ENCODE results near the gene KDM1B. TPM values are rescaled to one million over a fixed set of nuclear protein-coding genes. Genes with fewer than 3 reads are reported as not detected.

KDM1B gene
- total RNA-seq, 1 experiment from 2014 or later: 9.5 TPM

DNA sequence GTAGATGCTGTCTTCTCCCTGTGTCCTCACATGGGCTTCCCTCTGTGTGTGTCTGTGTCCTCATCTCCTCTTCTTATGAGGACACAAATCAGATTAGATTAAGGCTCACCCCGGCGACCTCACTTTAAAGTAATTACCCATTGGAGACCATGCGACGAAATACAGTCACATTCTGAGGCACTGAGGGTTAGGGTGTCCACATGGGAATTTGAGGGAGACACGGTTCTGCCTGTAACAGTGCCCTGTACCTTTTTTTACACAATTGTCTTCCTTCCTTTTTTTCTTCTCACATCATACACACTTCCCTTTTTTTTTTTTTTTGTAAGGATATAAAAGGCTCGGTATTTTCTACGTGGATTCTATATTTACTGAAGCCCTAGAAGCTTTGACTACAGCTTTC, 60.2 kb downstream of the KDM1B start:
- H3K4me3 Mint-ChIP-seq (ENCODE audit: unreplicated experiment): no peak overlapping the region

DNA sequence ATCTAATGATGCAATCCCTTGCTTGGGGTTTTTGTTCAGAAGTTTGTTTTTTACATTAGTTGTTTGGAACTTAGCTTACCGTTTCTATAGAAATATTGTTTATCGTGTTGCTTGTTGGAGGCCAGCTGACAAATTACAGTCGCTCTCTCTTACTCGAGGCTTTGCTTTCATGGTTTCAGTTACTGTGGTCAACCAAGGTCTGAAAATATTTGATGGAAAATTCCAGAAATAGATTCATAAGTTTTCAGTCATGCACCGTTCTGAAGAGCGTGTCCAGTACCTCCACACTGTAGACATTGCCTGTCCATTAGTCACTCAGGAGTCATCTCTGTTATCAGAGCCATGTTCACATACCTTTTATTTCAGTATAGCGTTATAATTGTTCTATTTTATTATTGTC, 61.2 kb downstream of the KDM1B start:
- TF ChIP-seq, protein P1, sequence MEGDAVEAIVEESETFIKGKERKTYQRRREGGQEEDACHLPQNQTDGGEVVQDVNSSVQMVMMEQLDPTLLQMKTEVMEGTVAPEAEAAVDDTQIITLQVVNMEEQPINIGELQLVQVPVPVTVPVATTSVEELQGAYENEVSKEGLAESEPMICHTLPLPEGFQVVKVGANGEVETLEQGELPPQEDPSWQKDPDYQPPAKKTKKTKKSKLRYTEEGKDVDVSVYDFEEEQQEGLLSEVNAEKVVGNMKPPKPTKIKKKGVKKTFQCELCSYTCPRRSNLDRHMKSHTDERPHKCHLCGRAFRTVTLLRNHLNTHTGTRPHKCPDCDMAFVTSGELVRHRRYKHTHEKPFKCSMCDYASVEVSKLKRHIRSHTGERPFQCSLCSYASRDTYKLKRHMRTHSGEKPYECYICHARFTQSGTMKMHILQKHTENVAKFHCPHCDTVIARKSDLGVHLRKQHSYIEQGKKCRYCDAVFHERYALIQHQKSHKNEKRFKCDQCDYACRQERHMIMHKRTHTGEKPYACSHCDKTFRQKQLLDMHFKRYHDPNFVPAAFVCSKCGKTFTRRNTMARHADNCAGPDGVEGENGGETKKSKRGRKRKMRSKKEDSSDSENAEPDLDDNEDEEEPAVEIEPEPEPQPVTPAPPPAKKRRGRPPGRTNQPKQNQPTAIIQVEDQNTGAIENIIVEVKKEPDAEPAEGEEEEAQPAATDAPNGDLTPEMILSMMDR (IDR thresholded peaks at IDR 0.05; ENCODE audit: insufficient read depth in 1 of 2, low read depth in 1 of 2, low read length in 1 of 2, severe bottlenecking in 1 of 2, unreplicated experiment in 1 of 2): no peak
- Histone ChIP-seq H3K4me1 (no peaks in the 10 kb centered on the region), H3K36me3 (ENCODE audit: control insufficient read depth, insufficient read depth, low read length) (no peaks in the 10 kb centered on the region), H3K4me3 (ENCODE audit: low read depth, low read length) (no peak overlapping the region), H3K27me3 (replicated peaks; ENCODE audit: control insufficient read depth, insufficient read depth, low read length) (no peaks in the 10 kb centered on the region), H3K9me3 (no peaks in the 10 kb centered on the region)
- H3K9me3 Mint-ChIP-seq (ENCODE audit: unreplicated experiment): no peaks in the 10 kb centered on the region
- intact Hi-C loops (cut with micrococcal nuclease; ENCODE audit: unreplicated experiment): no loop called here
- no peak for DNase-seq
- H3K4me3 Mint-ChIP-seq (ENCODE audit: unreplicated experiment): no peak overlapping the region
- no TSS peak for BruUV-seq (replicated peaks)
- ChIA-PET POLR2A (no interaction called here), CTCF (no interaction called here)
- no peak overlapping the region for H3K27ac Mint-ChIP-seq (ENCODE audit: unreplicated experiment)
- no peaks in the 10 kb centered on the region for H3K27me3 Mint-ChIP-seq (ENCODE audit: insufficient read depth, unreplicated experiment)
- no peaks in the 10 kb centered on the region for H3K4me1 Mint-ChIP-seq (ENCODE audit: low read depth, unreplicated experiment)
- peaks cover 30% of the 10 kb centered on the region for H3K36me3 Mint-ChIP-seq (ENCODE audit: insufficient read depth, unreplicated experiment)

More for the DNA sequence above, 60.2 kb downstream of the KDM1B start:
- ChIA-PET CTCF (no interaction called here), POLR2A (no interaction called here)
- no peak for DNase-seq
- H3K4me1 ChIP-seq: no peaks in the 10 kb centered on the region
- Mint-ChIP-seq H3K4me1 (ENCODE audit: low read depth, unreplicated experiment) (no peaks in the 10 kb centered on the region), H3K27me3 (ENCODE audit: insufficient read depth, unreplicated experiment) (no peaks in the 10 kb centered on the region), H3K27ac (ENCODE audit: unreplicated experiment) (no peak overlapping the region), H3K9me3 (ENCODE audit: unreplicated experiment) (no peaks in the 10 kb centered on the region), H3K36me3 (ENCODE audit: insufficient read depth, unreplicated experiment) (peaks cover 20% of the 10 kb centered on the region)
- TF ChIP-seq, protein P1 (IDR thresholded peaks at IDR 0.05; ENCODE audit: insufficient read depth in 1 of 2, low read depth in 1 of 2, low read length in 1 of 2, severe bottlenecking in 1 of 2, unreplicated experiment in 1 of 2): no peak
- intact Hi-C loops (cut with micrococcal nuclease; ENCODE audit: unreplicated experiment): no loop called here
- no peaks in the 10 kb centered on the region for H3K36me3 ChIP-seq (ENCODE audit: control insufficient read depth, insufficient read depth, low read length)
- no TSS peak for BruUV-seq (replicated peaks)
- no peak overlapping the region for H3K4me3 ChIP-seq (ENCODE audit: low read depth, low read length)
- H3K27me3 ChIP-seq (replicated peaks; ENCODE audit: control insufficient read depth, insufficient read depth, low read length): no peaks in the 10 kb centered on the region
- no peaks in the 10 kb centered on the region for H3K9me3 ChIP-seq

DNA sequence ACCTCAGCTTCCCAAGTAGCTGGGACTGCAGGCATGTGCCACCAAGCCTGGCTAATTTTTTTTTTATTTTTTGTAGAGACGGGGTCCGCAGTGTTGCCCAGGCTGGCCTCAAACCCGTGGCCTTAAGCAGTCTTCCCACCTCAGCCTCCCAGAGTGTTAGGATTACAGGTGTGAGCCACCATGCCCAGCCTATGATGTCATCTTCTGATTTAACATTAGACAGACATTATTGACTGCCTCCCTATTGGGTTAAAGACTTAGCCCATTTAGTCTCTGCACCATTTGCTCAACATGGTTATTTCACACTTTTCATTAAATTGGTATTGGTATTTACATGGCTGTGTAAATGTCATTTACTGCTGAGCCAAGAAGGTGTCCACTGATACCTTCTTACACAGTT, 63.0 kb downstream of the KDM1B start:
- CTCF ChIA-PET: no interaction called here
- Histone ChIP-seq H3K9me3 (no peaks in the 10 kb centered on the region), H3K4me1 (no peaks in the 10 kb centered on the region), H3K36me3 (ENCODE audit: control insufficient read depth, insufficient read depth, low read length) (no peaks in the 10 kb centered on the region), H3K27me3 (replicated peaks; ENCODE audit: control insufficient read depth, insufficient read depth, low read length) (no peaks in the 10 kb centered on the region), H3K4me3 (ENCODE audit: low read depth, low read length) (no peak overlapping the region)
- H3K27ac Mint-ChIP-seq (ENCODE audit: unreplicated experiment): no peak overlapping the region
- intact Hi-C loops (cut with micrococcal nuclease; ENCODE audit: unreplicated experiment): no loop called here
- no peak for DNase-seq
- POLR2A ChIA-PET: no interaction called here
- TF ChIP-seq, protein P1 (IDR thresholded peaks at IDR 0.05; ENCODE audit: insufficient read depth in 1 of 2, low read depth in 1 of 2, low read length in 1 of 2, severe bottlenecking in 1 of 2, unreplicated experiment in 1 of 2): no peak
- H3K4me1 Mint-ChIP-seq (ENCODE audit: low read depth, unreplicated experiment): no peaks in the 10 kb centered on the region
- H3K4me3 Mint-ChIP-seq (ENCODE audit: unreplicated experiment): no peak overlapping the region
- H3K27me3 Mint-ChIP-seq (ENCODE audit: insufficient read depth, unreplicated experiment): no peaks in the 10 kb centered on the region
- BruUV-seq (replicated peaks): no TSS peak
- H3K36me3 Mint-ChIP-seq (ENCODE audit: insufficient read depth, unreplicated experiment): peaks cover 38% of the 10 kb centered on the region
- H3K9me3 Mint-ChIP-seq (ENCODE audit: unreplicated experiment): no peaks in the 10 kb centered on the region

All from Caco-2 (cell line).